Measurements from ENCODE around the gene SLC2A11. TPM values are rescaled to one million over a fixed set of nuclear protein-coding genes. Genes with fewer than 3 reads are reported as not detected.

SLC2A11 gene
- total RNA-seq, result 1 to 10 TPM; 6.0 to 9.6 TPM

GRCh38 chr22:23857606-23858483 is at the start of gene SLC2A11:
Gene SLC2A11, plus strand, starts transcription at chr22:23857875. Its CDS starts 125 bp downstream, at chr22:23858000.

GRCh38 chr22:23838681-23839468 is 18.8 kb upstream of the SLC2A11 start, which contains the start of gene DERL3:
Gene DERL3, minus strand, starts transcription at chr22:23839006. Its CDS starts 19 bp downstream, at chr22:23838987.

GRCh38 chr22:23893945-23894709 is 36.5 kb downstream of the SLC2A11 start, which contains the start of gene MIF:
Gene MIF, plus strand, starts transcription at chr22:23894383. Its CDS starts 92 bp downstream, at chr22:23894475.

Small RNA genes lying within 50 kb of the gene (small RNA-seq; reads per million reads assigned to genes)
- 0 reads per million in 2 donors for gene RN7SL268P

Other genes with a start within 250 kb of the SLC2A11 start
- not detected for gene DRICH1, start 225.6 kb upstream of the SLC2A11 start, total RNA-seq
- under 1 TPM in 1 of 2 donors, not detected in 1; under 0.01 TPM for gene RGL4, start 166.9 kb upstream of the SLC2A11 start, total RNA-seq
- gene ZNF70, start 106.8 kb upstream of the SLC2A11 start, total RNA-seq, result 1 to 10 TPM; 3.8 to 4.0 TPM
- not detected for gene VPREB3, start 103.5 kb upstream of the SLC2A11 start, total RNA-seq
- gene C22orf15, start 94.9 kb upstream of the SLC2A11 start, total RNA-seq, result under 1 TPM in 1 of 2 donors, not detected in 1; 0.69 TPM
- gene CHCHD10, start 89.9 kb upstream of the SLC2A11 start, total RNA-seq, result 10 to 100 TPM in 1 of 2 donors, 1 to 10 TPM in 1; 2.8 to 12.0 TPM
- gene MMP11, start 85.0 kb upstream of the SLC2A11 start, total RNA-seq, result 1 to 10 TPM in 1 of 2 donors, under 1 TPM in 1; 1.00 to 2.8 TPM
- gene SMARCB1, start 70.9 kb upstream of the SLC2A11 start, total RNA-seq, result 10 to 100 TPM; 44.0 to 52.3 TPM
- gene DERL3, start 18.9 kb upstream of the SLC2A11 start, total RNA-seq, result under 1 TPM; under 0.01 to 0.67 TPM
- 100 to 1,000 TPM; 243 to 270 TPM for gene MIF, start 36.5 kb downstream of the SLC2A11 start, total RNA-seq
- 1 to 10 TPM in 1 of 2 donors, under 1 TPM in 1; 0.69 to 2.7 TPM for gene GSTT2B, start 103.3 kb downstream of the SLC2A11 start, total RNA-seq
- gene DDTL, start 109.0 kb downstream of the SLC2A11 start, total RNA-seq, result 1 to 10 TPM in 1 of 2 donors, under 1 TPM in 1; 0.67 to 1.0 TPM
- gene DDT, start 116.6 kb downstream of the SLC2A11 start, total RNA-seq, result 100 to 1,000 TPM; 101 to 125 TPM
- gene GSTT2, start 122.3 kb downstream of the SLC2A11 start, total RNA-seq, result not detected
- gene GSTT4, start 147.6 kb downstream of the SLC2A11 start, total RNA-seq, result not detected
- gene CABIN1, start 153.4 kb downstream of the SLC2A11 start, total RNA-seq, result 10 to 100 TPM; 52.7 to 53.3 TPM

Data from melanocyte of skin (primary cell).